Fibroblast of skin of abdomen (primary cell): ENCODE data around the gene SLC16A11.

Source experiments
- DNase-seq: peaks from one replicate; pipeline ENCODE4 v3.0.0-alpha.2; 2013

SLC16A11 gene

DNA sequence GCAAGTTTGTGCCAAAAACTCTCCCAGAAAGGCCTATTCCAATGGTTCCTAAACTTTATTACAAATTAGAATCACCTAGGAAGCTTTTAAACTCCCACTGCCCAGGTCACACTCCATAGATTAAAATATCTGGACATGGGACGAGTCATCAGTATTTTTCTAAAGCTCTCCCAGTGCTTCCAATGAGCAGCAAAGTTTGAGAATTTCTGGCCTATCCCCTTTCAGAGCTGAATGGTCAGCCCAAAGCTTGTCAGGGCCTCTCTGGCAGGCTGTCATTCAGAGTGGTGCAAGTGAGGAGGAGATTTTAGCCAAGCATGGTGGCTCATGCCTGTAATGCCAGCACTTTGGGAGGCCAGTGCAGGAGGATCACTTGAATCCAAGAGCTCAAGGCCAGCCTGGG lies 18.6 kb downstream of the SLC16A11 start:
- DNase-seq, result no peak

GRCh38 chr17:7024402-7024785 lies 19.5 kb downstream of the SLC16A11 start:
- DNase-seq, result no peak

DNA sequence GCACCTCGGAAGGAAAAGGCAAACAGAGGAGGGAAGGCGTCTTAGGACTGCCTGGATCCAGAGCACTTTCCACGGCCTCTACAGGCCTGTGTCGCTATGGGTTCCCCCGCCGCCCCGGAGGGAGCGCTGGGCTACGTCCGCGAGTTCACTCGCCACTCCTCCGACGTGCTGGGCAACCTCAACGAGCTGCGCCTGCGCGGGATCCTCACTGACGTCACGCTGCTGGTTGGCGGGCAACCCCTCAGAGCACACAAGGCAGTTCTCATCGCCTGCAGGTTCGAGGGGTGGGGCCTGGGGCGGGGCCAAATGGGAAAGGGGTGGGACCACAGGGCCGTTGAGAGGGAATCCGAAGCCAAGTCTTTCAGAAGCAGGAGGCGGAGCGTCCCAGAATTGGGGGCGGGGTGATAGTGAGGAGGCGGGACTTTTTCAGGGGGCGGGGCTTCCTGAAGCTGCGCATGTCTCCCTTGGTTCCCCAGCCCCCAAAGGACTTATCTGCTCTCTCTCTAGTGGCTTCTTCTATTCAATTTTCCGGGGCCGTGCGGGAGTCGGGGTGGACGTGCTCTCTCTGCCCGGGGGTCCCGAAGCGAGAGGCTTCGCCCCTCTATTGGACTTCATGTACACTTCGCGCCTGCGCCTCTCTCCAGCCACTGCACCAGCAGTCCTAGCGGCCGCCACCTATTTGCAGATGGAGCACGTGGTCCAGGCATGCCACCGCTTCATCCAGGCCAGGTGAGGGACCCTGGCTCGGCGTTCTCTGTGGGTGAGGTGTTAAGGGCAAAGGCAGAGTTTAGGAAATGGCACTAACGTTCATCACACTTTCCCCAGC lies 20.1 kb downstream of the SLC16A11 start:
- DNase-seq, result peak; percentile 75

- no peak for DNase-seq
These were observed 20.9 kb downstream of the SLC16A11 start, which contains the start of gene BCL6B for GRCh38 chr17:7022781-7023571. Gene BCL6B, plus strand, starts transcription at chr17:7023050. Its CDS starts 622 bp downstream, at chr17:7023672.

DNA sequence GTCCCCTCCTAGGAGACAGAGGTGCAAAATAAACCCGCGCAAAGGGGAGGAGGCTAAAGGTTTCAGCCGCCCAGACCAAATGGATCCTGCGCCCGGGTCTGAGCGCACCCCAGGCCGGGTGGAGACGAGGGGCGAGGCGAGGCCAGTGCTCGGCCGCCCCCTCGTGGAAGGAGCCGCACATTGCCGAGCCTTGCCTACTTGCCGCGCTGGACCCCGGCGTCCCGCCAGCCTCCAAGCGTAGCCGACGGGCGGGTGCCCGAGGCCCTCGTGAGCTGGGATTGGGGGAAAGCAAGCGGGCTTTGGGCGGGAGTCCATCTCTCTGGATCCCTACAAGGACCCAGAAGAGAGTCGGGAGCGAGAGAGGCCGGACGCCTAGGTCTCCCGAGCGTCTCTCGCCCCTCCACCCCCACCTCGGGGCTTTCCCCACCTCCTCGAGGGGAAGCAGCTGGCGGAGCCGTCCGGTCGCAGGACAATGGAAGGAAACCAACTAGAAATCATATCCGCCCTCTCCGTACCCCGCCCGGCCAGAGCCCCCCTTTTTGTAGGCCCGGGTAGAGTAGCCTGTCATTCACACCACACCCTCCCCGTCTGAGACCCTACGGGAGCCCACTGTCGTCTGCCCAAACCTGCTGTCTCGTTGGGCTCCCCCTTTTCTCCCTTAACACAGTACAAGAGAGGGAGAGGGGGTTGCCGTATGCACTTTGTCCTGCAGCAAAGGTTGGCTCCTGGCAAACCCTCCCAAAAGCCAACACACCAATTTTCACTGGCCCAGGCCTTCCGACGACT lies 21.7 kb downstream of the SLC16A11 start:
- DNase-seq, result peak; percentile 57

DNA sequence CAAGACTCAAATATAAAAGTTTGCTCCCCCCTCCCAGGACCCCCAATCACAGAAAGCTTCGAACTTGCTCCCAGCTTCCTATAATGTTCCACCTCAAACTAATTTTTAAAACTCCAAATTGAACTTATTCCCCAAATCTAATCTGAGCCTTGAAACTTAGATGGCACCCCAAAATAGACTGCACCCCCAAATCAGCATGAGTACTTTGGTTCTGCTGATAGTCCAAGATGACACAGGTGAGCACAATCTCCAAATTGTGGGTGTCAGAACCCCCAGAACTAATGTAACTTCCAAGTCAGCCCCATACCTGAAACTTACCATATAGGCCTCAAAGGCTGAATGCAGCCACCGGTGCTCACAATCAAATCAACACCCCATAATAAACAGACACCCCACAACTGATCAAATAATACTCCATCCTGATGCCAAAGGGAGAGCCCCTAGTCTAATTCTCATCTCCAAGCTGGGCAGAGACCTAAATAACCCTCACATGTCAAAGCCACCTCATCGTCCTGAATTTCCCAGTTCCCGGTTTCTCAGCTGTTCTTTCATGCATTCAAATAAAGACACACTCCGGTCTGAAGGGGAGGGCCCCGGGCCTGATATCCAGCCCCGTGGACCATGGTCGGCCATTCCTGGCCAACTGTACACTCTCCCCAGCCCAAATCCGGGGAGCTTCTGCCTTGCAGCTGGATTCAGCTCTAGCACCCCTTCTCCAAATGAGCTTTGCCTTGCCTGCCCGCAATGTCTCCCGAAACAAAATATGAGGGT lies 22.8 kb downstream of the SLC16A11 start:
- no peak for DNase-seq

GRCh38 chr17:7019839-7020519 lies 23.9 kb downstream of the SLC16A11 start:
- peak; percentile 73 for DNase-seq

DNA sequence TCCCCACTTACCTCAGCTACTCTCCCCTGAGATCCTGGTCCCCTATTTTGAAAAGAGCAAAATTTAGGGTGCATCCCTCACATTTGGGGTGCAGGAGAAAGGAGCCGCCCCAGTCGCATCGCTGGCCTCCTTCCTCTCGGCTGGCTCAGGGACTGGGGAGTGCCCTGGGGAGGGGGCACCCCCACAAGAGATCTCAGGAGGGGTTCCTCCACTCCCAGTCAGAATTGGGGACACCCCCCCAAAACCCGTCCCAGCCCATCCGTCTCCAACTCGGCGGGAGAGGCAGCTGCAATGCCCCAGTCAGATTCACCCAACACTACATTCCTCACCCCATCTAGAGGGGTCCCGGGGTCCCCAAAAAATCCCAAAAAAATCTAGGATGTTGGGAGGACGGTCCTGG lies 24.5 kb downstream of the SLC16A11 start:
- no peak for DNase-seq

DNA sequence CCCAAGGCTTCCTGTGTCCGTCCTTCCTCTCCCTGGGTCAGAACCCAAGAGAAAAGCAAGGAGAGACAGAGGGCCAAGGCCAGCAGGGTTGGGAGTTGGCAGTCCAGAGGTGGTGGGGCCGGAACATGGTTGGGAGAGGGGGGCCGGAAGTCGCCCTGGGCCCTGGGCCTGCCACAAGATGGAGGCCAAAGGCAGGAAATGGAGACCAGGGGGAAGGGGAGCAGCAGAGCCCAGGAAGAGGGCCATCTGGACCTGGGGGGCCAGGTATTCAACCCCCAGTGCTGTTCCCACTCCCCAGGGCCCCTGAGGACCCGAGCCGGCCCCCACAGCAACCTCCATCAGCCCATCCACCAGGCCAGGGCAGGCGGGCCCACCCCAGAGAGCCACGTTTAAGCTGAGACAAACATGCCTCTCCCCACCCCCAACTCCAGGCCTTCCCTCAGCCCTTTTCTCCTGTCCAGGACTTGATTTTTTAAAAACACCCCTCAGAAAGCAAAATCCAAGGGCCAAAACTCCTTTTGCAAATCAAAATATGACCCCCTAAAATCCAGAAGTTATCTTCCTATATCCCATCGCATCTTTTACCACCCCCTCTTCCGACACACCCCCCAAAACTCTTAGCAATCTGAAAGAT lies 25.4 kb downstream of the SLC16A11 start:
- DNase-seq, result no peak

GRCh38 chr17:7017827-7018200 lies 26.1 kb downstream of the SLC16A11 start:
- no peak for DNase-seq

- DNase-seq, result no peak
These were observed 26.7 kb downstream of the SLC16A11 start for GRCh38 chr17:7016886-7017826.

- DNase-seq, result no peak
These were observed 27.5 kb downstream of the SLC16A11 start for GRCh38 chr17:7016418-7016817.

GRCh38 chr17:7014995-7015958 lies 28.6 kb downstream of the SLC16A11 start:
- DNase-seq, result peak; percentile 65

DNA sequence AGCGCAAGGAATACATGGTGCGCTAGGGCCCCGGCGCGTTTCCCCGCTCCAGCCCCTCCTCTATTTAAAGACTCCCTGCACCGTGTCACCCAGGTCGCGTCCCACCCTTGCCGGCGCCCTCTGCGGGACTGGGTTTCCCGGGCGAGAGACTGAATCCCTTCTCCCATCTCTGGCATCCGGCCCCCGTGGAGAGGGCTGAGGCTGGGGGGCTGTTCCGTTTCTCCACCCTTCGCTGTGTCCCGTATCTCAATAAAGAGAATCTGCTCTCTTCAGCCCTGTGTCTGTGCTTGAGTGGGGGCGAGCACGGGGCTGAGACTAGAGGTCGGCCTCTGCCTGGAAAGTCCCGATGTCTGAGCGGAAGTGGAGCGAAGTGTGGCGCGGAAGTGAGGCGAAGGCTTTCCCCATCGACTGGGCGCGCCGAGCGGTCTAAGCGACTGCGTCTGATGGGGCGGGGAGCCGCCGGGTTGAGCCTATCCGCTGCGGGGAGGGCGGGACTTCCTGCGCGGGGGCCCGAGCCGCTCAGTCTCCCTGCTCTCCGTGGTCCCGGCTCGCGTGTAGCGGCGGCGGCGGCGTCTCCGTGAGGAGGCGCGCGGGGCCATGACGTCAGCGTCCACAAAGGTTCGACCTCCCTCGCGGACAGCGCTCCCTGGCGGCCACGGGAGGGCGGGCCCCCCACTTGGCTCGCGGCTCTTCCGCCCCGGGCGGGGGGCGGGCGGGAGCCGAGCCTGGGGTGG lies 29.5 kb downstream of the SLC16A11 start:
- peak; percentile 98 for DNase-seq

GRCh38 chr17:7011942-7012254 lies 32.0 kb downstream of the SLC16A11 start:
- no peak for DNase-seq

GRCh38 chr17:7011415-7011814 lies 32.5 kb downstream of the SLC16A11 start:
- no peak for DNase-seq

DNA sequence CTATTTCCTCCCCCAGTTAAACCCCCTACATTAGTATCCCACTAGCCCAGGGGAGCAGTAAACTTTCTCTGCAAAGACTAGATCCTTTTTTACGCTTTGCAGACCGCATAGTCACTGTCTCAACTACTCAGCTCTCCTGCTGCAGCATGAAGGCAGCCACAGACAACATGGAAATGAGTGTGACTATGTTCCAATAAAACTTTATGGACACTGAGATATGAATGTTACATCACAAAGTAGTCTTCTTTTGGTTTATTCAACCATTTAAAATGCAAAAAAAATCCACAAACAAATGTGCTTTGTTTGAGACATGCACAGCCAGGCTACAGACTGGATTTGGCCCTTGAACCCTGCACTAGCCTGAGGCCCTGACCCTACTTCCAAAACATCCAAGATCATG lies 33.4 kb downstream of the SLC16A11 start:
- no peak for DNase-seq

GRCh38 chr17:7007143-7007542 lies 36.7 kb downstream of the SLC16A11 start:
- no peak for DNase-seq
